HG02938 (cell line): ENCODE data around the gene NLGN3.

ENCODE experiments used
- ATAC-seq: cut with Tn5 transposase; IDR thresholded peaks from one replicate; pipeline ENCODE4 v1.9.1; 2021; ENCODE audit warnings: mild to moderate bottlenecking, moderate library complexity; ENCODE audit not compliant: unreplicated experiment

NLGN3 gene

DNA sequence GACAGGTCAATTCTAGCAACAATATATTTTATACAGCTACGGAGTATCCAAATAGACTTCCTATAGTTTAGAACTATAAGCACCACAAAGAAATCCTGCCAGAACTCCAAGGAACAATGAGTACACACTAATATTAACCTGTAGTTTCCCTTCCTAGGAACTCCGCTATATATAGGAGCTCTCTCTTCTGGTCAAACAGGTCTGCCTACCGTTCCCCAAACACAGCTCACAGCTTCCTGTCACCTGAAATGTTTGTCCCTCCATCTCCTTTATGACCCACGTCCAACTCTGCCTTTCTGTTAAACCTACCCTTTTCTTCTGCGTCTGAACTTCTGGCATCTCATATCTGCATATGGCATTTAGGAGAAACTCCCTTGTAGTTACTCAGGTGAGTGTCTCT is 67.9 kb downstream of the NLGN3 start:
- no peak for ATAC-seq

DNA sequence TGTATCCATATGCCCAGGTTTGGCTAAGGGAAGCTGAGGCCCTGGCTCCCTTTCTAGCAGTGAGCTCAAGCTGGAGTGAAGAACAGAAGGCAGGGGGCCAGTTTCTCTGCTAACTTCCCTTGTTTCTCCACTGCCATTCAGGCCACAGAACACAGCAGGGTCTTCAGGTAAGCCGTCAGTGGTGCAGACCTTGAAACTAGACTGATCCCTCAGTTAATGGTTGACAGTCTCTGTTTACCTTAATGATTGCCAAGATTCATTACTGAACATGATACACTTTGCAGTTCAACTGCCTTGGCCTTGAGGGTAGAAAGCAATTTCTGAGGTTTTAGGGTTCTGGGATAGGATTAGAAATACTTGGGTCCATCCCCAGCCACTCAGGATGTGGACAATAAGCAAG is 69.5 kb downstream of the NLGN3 start:
- no peak for ATAC-seq

DNA sequence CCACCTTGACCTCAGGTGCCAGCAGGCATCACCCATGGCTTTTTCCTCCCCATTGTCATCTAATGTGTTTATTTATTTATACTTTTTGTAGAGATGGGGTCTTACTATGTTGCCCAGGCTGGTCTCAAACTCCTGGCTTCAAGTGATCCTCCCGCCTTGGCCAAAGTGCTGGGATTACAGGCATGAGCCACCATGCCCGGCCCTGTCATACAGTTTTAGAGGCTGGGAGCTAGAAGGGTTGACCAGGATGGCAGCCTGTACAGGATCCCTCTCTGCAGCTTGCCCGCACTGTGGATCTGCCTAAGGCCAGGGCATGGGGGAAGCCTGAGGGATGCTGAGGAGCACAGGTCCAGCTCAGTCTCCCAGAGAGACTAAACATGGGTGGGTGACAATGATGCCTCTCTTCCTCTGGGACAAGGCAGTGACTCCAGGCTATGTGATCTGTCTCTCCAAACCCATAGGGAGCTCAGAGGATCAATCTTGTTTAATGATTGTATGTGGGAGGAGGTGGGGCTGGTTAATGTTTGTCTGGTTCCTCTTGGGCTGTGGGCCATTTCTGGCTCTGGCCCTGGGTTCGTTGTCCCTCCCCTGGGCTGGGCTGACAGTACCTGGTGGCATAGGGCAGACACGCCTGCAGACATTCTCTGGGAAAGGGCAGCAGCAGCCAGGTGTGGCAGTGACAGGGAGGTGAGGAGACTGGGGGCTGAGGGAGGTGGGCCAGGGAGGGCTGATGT is 70.1 kb downstream of the NLGN3 start:
- ATAC-seq = no peak

DNA sequence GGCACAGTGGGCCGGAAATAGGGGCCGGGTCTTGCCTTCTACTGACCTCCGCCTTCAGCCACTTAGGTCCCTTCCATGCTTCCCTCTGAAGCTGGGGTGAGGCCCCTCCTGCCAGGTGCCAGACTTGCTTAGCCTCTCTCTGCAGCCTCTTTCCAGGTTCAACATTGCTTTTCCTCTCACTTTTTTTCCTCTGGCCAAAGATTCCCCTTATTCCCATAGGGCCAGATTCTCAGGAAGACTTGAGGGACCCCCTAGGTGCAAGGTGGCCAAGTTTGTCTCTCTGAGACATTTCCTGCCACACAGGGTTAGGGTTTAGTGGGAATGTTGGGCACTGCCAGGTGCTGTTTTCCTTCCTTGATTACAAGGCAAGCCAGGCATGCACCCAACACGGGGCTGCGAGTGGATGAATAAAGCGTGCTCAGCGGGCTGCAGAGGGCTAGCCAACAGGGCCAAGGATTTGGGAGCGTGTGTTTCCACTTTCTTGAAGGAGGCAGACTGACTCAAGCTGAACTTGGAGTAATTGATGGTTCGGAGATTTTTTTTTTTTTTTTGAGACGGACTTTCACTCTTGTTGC is 70.8 kb downstream of the NLGN3 start:
- ATAC-seq = no peak

DNA sequence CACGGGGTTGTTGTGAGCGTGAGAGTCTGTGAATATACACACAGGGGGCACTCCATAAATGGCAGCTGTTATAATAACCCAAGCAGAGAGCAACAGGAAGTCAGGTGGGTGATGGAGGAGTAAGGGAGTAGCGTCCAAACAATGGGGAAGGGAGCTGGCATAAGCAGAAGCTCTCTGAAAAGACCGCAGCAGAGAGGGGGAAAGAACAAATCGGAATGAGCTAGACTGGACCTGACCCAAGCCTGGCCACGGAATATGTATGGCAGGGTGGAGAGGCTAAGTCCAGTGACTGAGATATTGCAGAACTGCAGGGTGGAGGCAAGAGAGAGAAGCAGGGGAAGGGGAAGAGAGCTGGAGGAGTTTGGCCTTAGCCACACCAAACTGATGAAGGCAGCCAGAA is 71.8 kb downstream of the NLGN3 start:
- no peak for ATAC-seq

DNA sequence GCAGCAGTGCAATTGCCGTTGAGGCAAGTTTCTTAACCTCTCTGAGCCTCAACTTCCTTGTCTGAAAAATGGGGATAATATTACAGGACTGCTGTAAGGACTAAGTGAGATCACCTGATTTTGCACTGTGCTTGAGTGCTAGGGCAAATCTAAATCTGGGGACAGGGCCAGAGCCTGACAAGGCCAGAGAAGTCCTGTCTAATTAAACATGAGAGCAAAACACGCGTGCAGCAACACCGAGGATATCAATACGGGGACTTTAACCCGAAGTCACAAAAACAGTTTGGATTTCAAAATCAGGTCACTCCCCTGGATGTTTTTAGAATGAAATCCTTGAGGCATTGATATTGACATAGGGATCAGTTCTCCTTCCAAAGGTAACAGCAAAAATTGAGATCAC is 72.7 kb downstream of the NLGN3 start:
- no peak for ATAC-seq
